ENCODE data around the gene DNASE1. TPM values are rescaled to one million over a fixed set of nuclear protein-coding genes. Genes with fewer than 3 reads are reported as not detected.

The DNASE1 gene
- total RNA-seq, 1 donor from 2014 or later, result 16.2 TPM

GRCh38 chr16:3696425-3697218, 42.1 kb downstream of the DNASE1 start:
- H3K9ac ChIP-seq (ENCODE audit: low read length), result no peak overlapping the region
- peaks cover 12% of the 10 kb centered on the region for H3K36me3 Mint-ChIP-seq (ENCODE audit: low read depth, unreplicated experiment)
- no peaks in the 10 kb centered on the region for H3K9me3 Mint-ChIP-seq (ENCODE audit: unreplicated experiment)
- H3K4me3 Mint-ChIP-seq (ENCODE audit: unreplicated experiment), result no peak overlapping the region
- no peaks in the 10 kb centered on the region for H3K27me3 ChIP-seq (ENCODE audit: insufficient read depth, low read length)
- H3K27ac Mint-ChIP-seq (ENCODE audit: unreplicated experiment), result peak overlapping the region; percentile 53
- H3K27me3 Mint-ChIP-seq (ENCODE audit: low read depth, unreplicated experiment), result no peaks in the 10 kb centered on the region
- H3K79me2 ChIP-seq (ENCODE audit: insufficient read depth, low read length), result peaks cover 28% of the 10 kb centered on the region
- no peaks in the 10 kb centered on the region for H3K36me3 ChIP-seq (ENCODE audit: insufficient read depth, low read length)
- no peak overlapping the region for H3K4me3 ChIP-seq (ENCODE audit: insufficient read depth, low read depth, low read length)
- no peak for TF ChIP-seq EZH2 (IDR thresholded peaks at IDR 0.05; ENCODE audit: insufficient read depth, low read length)
- H3K27ac ChIP-seq (ENCODE audit: low read depth, low read length), result no peak overlapping the region
- H3K4me1 ChIP-seq (ENCODE audit: insufficient read depth, low read length), result no peaks in the 10 kb centered on the region
- FAIRE-seq (no peak), DNase-seq (ENCODE audit: low read depth) (peak; percentile 81)
- H3K4me2 ChIP-seq (ENCODE audit: low read length), result peak overlapping the region; percentile 2
- no peaks in the 10 kb centered on the region for H3K9me3 ChIP-seq (ENCODE audit: insufficient read depth, low read depth, low read length)
- peaks cover 11% of the 10 kb centered on the region for H3K4me1 Mint-ChIP-seq (ENCODE audit: low read depth, unreplicated experiment)
- H2AFZ ChIP-seq (ENCODE audit: low read depth, low read length), result no peak overlapping the region
- H4K20me1 ChIP-seq (ENCODE audit: insufficient read depth, low read length), result peaks cover 29% of the 10 kb centered on the region

GRCh38 chr16:3698941-3699340, 44.5 kb downstream of the DNASE1 start:
- no peak for FAIRE-seq
- no peak for TF ChIP-seq EZH2 (IDR thresholded peaks at IDR 0.05; ENCODE audit: insufficient read depth, low read length)
- TF ChIP-seq, protein P1, sequence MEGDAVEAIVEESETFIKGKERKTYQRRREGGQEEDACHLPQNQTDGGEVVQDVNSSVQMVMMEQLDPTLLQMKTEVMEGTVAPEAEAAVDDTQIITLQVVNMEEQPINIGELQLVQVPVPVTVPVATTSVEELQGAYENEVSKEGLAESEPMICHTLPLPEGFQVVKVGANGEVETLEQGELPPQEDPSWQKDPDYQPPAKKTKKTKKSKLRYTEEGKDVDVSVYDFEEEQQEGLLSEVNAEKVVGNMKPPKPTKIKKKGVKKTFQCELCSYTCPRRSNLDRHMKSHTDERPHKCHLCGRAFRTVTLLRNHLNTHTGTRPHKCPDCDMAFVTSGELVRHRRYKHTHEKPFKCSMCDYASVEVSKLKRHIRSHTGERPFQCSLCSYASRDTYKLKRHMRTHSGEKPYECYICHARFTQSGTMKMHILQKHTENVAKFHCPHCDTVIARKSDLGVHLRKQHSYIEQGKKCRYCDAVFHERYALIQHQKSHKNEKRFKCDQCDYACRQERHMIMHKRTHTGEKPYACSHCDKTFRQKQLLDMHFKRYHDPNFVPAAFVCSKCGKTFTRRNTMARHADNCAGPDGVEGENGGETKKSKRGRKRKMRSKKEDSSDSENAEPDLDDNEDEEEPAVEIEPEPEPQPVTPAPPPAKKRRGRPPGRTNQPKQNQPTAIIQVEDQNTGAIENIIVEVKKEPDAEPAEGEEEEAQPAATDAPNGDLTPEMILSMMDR (IDR thresholded peaks at IDR 0.05; ENCODE audit: insufficient read depth, low read depth, low read length), result no peak
- peaks cover 33% of the 10 kb centered on the region for H3K79me2 ChIP-seq (ENCODE audit: insufficient read depth, low read length)

GRCh38 chr16:3701531-3701930, 47.0 kb downstream of the DNASE1 start:
- peaks cover 15% of the 10 kb centered on the region for H4K20me1 ChIP-seq (ENCODE audit: insufficient read depth, low read length)
- peaks cover 21% of the 10 kb centered on the region for H3K79me2 ChIP-seq (ENCODE audit: insufficient read depth, low read length)
- no peak overlapping the region for H3K4me3 Mint-ChIP-seq (ENCODE audit: unreplicated experiment)
- H3K36me3 Mint-ChIP-seq (ENCODE audit: low read depth, unreplicated experiment), result peaks cover 5% of the 10 kb centered on the region
- no peak for FAIRE-seq
- no peaks in the 10 kb centered on the region for H3K4me1 ChIP-seq (ENCODE audit: insufficient read depth, low read length)
- no peak overlapping the region for H3K27ac Mint-ChIP-seq (ENCODE audit: unreplicated experiment)
- H3K4me2 ChIP-seq (ENCODE audit: low read length), result no peak overlapping the region
- H3K27me3 ChIP-seq (ENCODE audit: insufficient read depth, low read length), result no peaks in the 10 kb centered on the region
- no peak overlapping the region for H3K9ac ChIP-seq (ENCODE audit: low read length)
- no peaks in the 10 kb centered on the region for H3K9me3 ChIP-seq (ENCODE audit: insufficient read depth, low read depth, low read length)
- H3K27me3 Mint-ChIP-seq (ENCODE audit: low read depth, unreplicated experiment), result no peaks in the 10 kb centered on the region
- H3K9me3 Mint-ChIP-seq (ENCODE audit: unreplicated experiment), result no peaks in the 10 kb centered on the region
- TF ChIP-seq, protein P1 (IDR thresholded peaks at IDR 0.05; ENCODE audit: insufficient read depth, low read depth, low read length), result no peak
- TF ChIP-seq EZH2 (IDR thresholded peaks at IDR 0.05; ENCODE audit: insufficient read depth, low read length), result no peak
- DNase-seq (ENCODE audit: low read depth), result no peak
- no peak overlapping the region for H2AFZ ChIP-seq (ENCODE audit: low read depth, low read length)
- H3K4me1 Mint-ChIP-seq (ENCODE audit: low read depth, unreplicated experiment), result peaks cover 7% of the 10 kb centered on the region
- peaks cover 2% of the 10 kb centered on the region for H3K36me3 ChIP-seq (ENCODE audit: insufficient read depth, low read length)
- no peak overlapping the region for H3K27ac ChIP-seq (ENCODE audit: low read depth, low read length)
- H3K4me3 ChIP-seq (ENCODE audit: insufficient read depth, low read depth, low read length), result no peak overlapping the region

More at GRCh38 chr16:3698941-3699340, 44.5 kb downstream of the DNASE1 start:
- Histone ChIP-seq H3K9ac (ENCODE audit: low read length) (no peak overlapping the region), H2AFZ (ENCODE audit: low read depth, low read length) (no peak overlapping the region), H4K20me1 (ENCODE audit: insufficient read depth, low read length) (peaks cover 27% of the 10 kb centered on the region), H3K27ac (ENCODE audit: low read depth, low read length) (no peak overlapping the region), H3K9me3 (ENCODE audit: insufficient read depth, low read depth, low read length) (no peaks in the 10 kb centered on the region), H3K27me3 (ENCODE audit: insufficient read depth, low read length) (no peaks in the 10 kb centered on the region), H3K4me3 (ENCODE audit: insufficient read depth, low read depth, low read length) (no peak overlapping the region), H3K4me1 (ENCODE audit: insufficient read depth, low read length) (no peaks in the 10 kb centered on the region), H3K36me3 (ENCODE audit: insufficient read depth, low read length) (peaks cover under 1% of the 10 kb centered on the region), H3K4me2 (ENCODE audit: low read length) (no peak overlapping the region)
- Mint-ChIP-seq H3K9me3 (ENCODE audit: unreplicated experiment) (no peaks in the 10 kb centered on the region), H3K4me3 (ENCODE audit: unreplicated experiment) (no peak overlapping the region), H3K27me3 (ENCODE audit: low read depth, unreplicated experiment) (no peaks in the 10 kb centered on the region), H3K27ac (ENCODE audit: unreplicated experiment) (no peak overlapping the region), H3K36me3 (ENCODE audit: low read depth, unreplicated experiment) (peaks cover 10% of the 10 kb centered on the region), H3K4me1 (ENCODE audit: low read depth, unreplicated experiment) (peaks cover 11% of the 10 kb centered on the region)
- peak; percentile 22 for DNase-seq (ENCODE audit: low read depth)
